H1 (cell line): ENCODE measurements around the gene TCF7L2. TPM values are rescaled to one million over a fixed set of nuclear protein-coding genes. Genes with fewer than 3 reads are reported as not detected.

Experiments used
- SIN3A ChIP-seq, 2 experiments: IDR thresholded peaks in 1 of 2; conservative IDR thresholded peaks in 1 of 2; 2 replicates each; pipeline ENCODE4 v1.6.1; 2011 to 2012; ENCODE audit warnings: low read length in 2 of 2, improper control_type of control experiment in 1 of 2, low read depth in 1 of 2, mild to moderate bottlenecking in 1 of 2
- polyA plus RNA-seq, 7 experiments: library from polyadenylated mRNA; depleted of rRNA in 3 of 7; stranded (reverse) in 5 of 7; unstranded in 2 of 7; fragments of >200 nt in 5 of 7; fragments of 200-250 nt in 2 of 7; gene quantifications; 1 replicate in 5 of 7; 2 replicates in 1 of 7; 4 replicates in 1 of 7; pipeline versions ENCODE4 v1.2.1 to v1.2.3, GENCODE V29; 2011 to 2013; ENCODE audit warnings: missing spikeins in 2 of 7, mixed read lengths in 2 of 7
- total RNA-seq: library from RNA; stranded (reverse); fragmentation: NEBNext Ultra II Directional; extraction: Animal tissue kit (Norgen Biotek cat#: 25700); gene quantifications from 2 replicates; pipeline ENCODE4 v1.2.1, GENCODE V29; 2021

Gene TCF7L2
- total and polyA plus RNA-seq, 2 of the 8 experiments (the other 6 are each of a cell fraction or from before 2014, with no cell fraction given), result 33.9 to 67.3 TPM

DNA sequence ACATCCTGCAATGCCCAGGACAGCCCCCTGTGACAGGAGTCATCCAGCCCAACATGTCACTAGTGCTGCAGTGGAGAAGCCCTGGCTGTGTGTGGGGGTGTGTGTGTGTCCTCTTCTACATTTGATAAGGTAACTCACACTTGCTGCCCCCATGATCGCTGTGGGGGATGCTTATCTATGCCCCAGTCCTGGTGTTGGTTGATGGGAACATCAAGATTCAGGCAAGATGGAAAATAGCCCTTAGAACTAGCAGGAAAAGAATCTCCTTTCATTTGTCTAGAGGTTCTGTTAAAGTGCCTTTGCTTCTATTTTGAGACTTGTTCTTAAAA lies 52.4 kb downstream of the TCF7L2 start (continued):
- TF ChIP-seq SIN3A (conservative IDR thresholded peaks at IDR 0.05 in 1 of 2, IDR thresholded peaks at IDR 0.05 in 1 of 2; ENCODE audit: low read depth in 1 of 2, low read length in 2 of 2), result no peak
